Endothelial cell of umbilical vein (primary cell): ENCODE data around the gene ABTB2. TPM values are rescaled to one million over a fixed set of nuclear protein-coding genes. Genes with fewer than 3 reads are reported as not detected.

Experiments
- BruUV-seq: library from RNA; stranded (reverse); fragments of 400-500 nt; replicated peaks from 2 replicates; lab custom pipeline; 2021; lab: Mats Ljungman, UMichigan
- CTCF ChIA-PET: fragments of 300-600, 350-600 bp; sonication (Branson Sonifier 250); formaldehyde crosslinking; loops from one replicate; lab custom pipeline; 2021; ENCODE audit warnings: antibody characterized with exemption, inconsistent platforms; lab: Charles Lee
- POLR2A ChIA-PET: fragments of 300-600, 350-600 bp; sonication (Branson Sonifier 250); formaldehyde crosslinking; loops from one replicate; lab custom pipeline; 2021; ENCODE audit warnings: antibody characterized with exemption, inconsistent platforms; lab: Charles Lee
- DNase-seq: peaks from one replicate; pipeline ENCODE4 v3.0.0-alpha.2; 2011; ENCODE audit warnings: low read depth, low spot score
- FAIRE-seq: peaks from 2 replicates; lab custom pipeline; 2011; peaks lifted over from hg19 to GRCh38; lab: Jason Lieb, UNC
- H2AFZ ChIP-seq: 2 replicates; pipeline ENCODE4 v1.6.0; 2012; ENCODE audit warnings: low read depth, low read length, control low read depth, inconsistent platforms
- H3K27ac ChIP-seq: 2 replicates; pipeline ENCODE4 v1.5.1; 2011; ENCODE audit warnings: low read depth, mild to moderate bottlenecking, control low read depth, low read length, moderate library complexity; ENCODE audit not compliant: insufficient read depth
- H3K27me3 ChIP-seq, 2 experiments: 2 replicates each; pipeline versions ENCODE4 v1.6.0 to v1.6.1; 2011; ENCODE audit warnings: low read length in 2 of 2, mixed read lengths in 1 of 2; ENCODE audit not compliant: control insufficient read depth in 2 of 2, insufficient read depth in 2 of 2
- H3K36me3 ChIP-seq, 2 experiments: 2 replicates in 1 of 2; 3 replicates in 1 of 2; pipeline ENCODE4 v1.5.1; 2011; ENCODE audit warnings: low read length in 2 of 2, mild to moderate bottlenecking in 1 of 2, moderate library complexity in 1 of 2; ENCODE audit not compliant: control insufficient read depth in 2 of 2, insufficient read depth in 2 of 2; ENCODE audit errors: extremely low read depth in 1 of 2
- H3K4me1 ChIP-seq: 3 replicates; pipeline ENCODE4 v1.5.1; 2011; ENCODE audit warnings: mild to moderate bottlenecking, low read length; ENCODE audit not compliant: control insufficient read depth, insufficient read depth; ENCODE audit errors: extremely low read depth
- H3K4me2 ChIP-seq: 2 replicates; pipeline ENCODE4 v1.6.1; 2011; ENCODE audit warnings: low read length, control low read depth, mixed read lengths; ENCODE audit not compliant: insufficient read depth
- H3K4me3 ChIP-seq, 3 experiments: fragments of 200-600 bp in 1 of 3; sonication (generic), shearing (Covaris generic) in 1 of 3; replicated peaks in 1 of 3; 2 replicates each; pipeline ENCODE4 v1.5.1; 2011 to 2016; ENCODE audit warnings: control low read depth in 3 of 3, low read length in 3 of 3, mild to moderate bottlenecking in 2 of 3, inconsistent platforms in 1 of 3, low read depth in 1 of 3, moderate library complexity in 1 of 3; ENCODE audit not compliant: insufficient read depth in 1 of 3
- H3K79me2 ChIP-seq: 2 replicates; pipeline ENCODE4 v1.6.0; 2012; ENCODE audit warnings: low read length, inconsistent platforms; ENCODE audit not compliant: control insufficient read depth, insufficient read depth
- H3K9ac ChIP-seq: replicated peaks from 2 replicates; pipeline ENCODE3; 2011; ENCODE audit warnings: low read length, control low read depth; ENCODE audit not compliant: insufficient read depth; ENCODE audit errors: extremely low read depth
- H3K9me1 ChIP-seq: replicated peaks from 3 replicates; pipeline ENCODE4 v1.6.0; 2011; ENCODE audit warnings: mild to moderate bottlenecking, low read length; ENCODE audit not compliant: control insufficient read depth, insufficient read depth; ENCODE audit errors: extremely low read depth
- H3K9me3 ChIP-seq: replicated peaks from 2 replicates; pipeline ENCODE4 v1.5.1; 2012; ENCODE audit warnings: low read length, inconsistent platforms; ENCODE audit not compliant: control insufficient read depth, insufficient read depth
- H4K20me1 ChIP-seq: replicated peaks from 2 replicates; pipeline ENCODE3; 2011; ENCODE audit warnings: mild to moderate bottlenecking, low read length; ENCODE audit not compliant: control insufficient read depth, insufficient read depth; ENCODE audit errors: extremely low read depth
- CTCF ChIP-seq, 2 donors: IDR thresholded peaks; 1 replicate in 1 of 2; 2 replicates in 1 of 2; pipeline ENCODE4 v1.5.1; 2011; ENCODE audit warnings: low read length in 2 of 2, mild to moderate bottlenecking in 2 of 2, moderate library complexity in 2 of 2, control low read depth in 1 of 2, inconsistent platforms in 1 of 2, low read depth in 1 of 2; ENCODE audit not compliant: insufficient read depth in 1 of 2; ENCODE audit errors: extremely low read depth in 1 of 2
- EZH2 ChIP-seq: IDR thresholded peaks from 2 replicates; pipeline ENCODE4 v1.6.1; 2012; ENCODE audit warnings: borderline replicate concordance, low read depth, mild to moderate bottlenecking, moderate library complexity, low read length, inconsistent platforms; ENCODE audit not compliant: severe bottlenecking
- FOS ChIP-seq: IDR thresholded peaks from 2 replicates; pipeline ENCODE4 v1.6.1; 2011; ENCODE audit warnings: mild to moderate bottlenecking, low read length, moderate library complexity, borderline replicate concordance; ENCODE audit not compliant: insufficient read depth
- GATA2 ChIP-seq: IDR thresholded peaks from 2 replicates; pipeline ENCODE4 v1.7.0; 2011; ENCODE audit warnings: low read depth, mild to moderate bottlenecking, moderate library complexity, mixed read lengths, low read length; ENCODE audit not compliant: insufficient read length, insufficient read depth
- JUN ChIP-seq: IDR thresholded peaks from 2 replicates; pipeline ENCODE4 v1.6.1; 2011; ENCODE audit warnings: borderline replicate concordance, low read depth; ENCODE audit not compliant: insufficient read length, insufficient read depth
- MAX ChIP-seq: IDR thresholded peaks from 2 replicates; pipeline ENCODE4 v1.6.1; 2011; ENCODE audit not compliant: insufficient read depth, insufficient read length
- MYC ChIP-seq: IDR thresholded peaks from one replicate; pipeline ENCODE4 v1.6.1; 2011; ENCODE audit warnings: mild to moderate bottlenecking, low read depth, low read length
- POLR2A ChIP-seq: IDR thresholded peaks from 2 replicates; pipeline ENCODE4 v1.6.1; 2012; ENCODE audit warnings: low read depth, mild to moderate bottlenecking, control low read depth, low read length
- POLR2AphosphoS5 ChIP-seq: IDR thresholded peaks from 2 replicates; pipeline ENCODE4 v1.6.1; 2012; ENCODE audit warnings: low read depth, mild to moderate bottlenecking, control low read depth, low read length, moderate library complexity; ENCODE audit not compliant: insufficient read depth
- dilution Hi-C: fragments of 300-500 bp; cut with MboI; formaldehyde crosslinking; loops from one replicate; pipeline ENCODE4 v1.15.0; 2019; ENCODE audit warnings: low sequenced_read_pairs; ENCODE audit not compliant: extremely low pct_ligation_motif_present
- intact Hi-C: fragments of 100-400 bp; cut with micrococcal nuclease; formaldehyde crosslinking; loops from one replicate; pipeline ENCODE4 v1.10.0; 2022
- polyA plus RNA-seq, 4 experiments: library from polyadenylated mRNA; depleted of rRNA in 3 of 4; stranded (reverse) in 3 of 4; unstranded in 1 of 4; fragments of >200 nt; gene quantifications; 2 replicates each; pipeline versions ENCODE4 v1.2.1 to v1.2.3, GENCODE V29; 2011 to 2012; ENCODE audit warnings: missing spikeins in 1 of 4
- total RNA-seq: library from RNA; stranded (reverse); gene quantifications from 2 replicates; pipeline ENCODE4 v1.2.3, GENCODE V29; 2021

ABTB2 gene
- total and polyA plus RNA-seq, 2 donors (not counting 3 experiments of a cell fraction or from before 2014, with no cell fraction given): 0.11 to 0.14 TPM

- Histone ChIP-seq H3K9me1 (no peaks in the 10 kb centered on the region), H4K20me1 (no peaks in the 10 kb centered on the region), H3K27me3 (no peaks in the 10 kb centered on the region), H3K9ac (no peak overlapping the region), H3K36me3 (no peaks in the 10 kb centered on the region), H3K9me3 (no peaks in the 10 kb centered on the region), H3K4me1 (peaks cover 3% of the 10 kb centered on the region), H3K4me2 (no peak overlapping the region), H2AFZ (no peak overlapping the region), H3K4me3 (no peak overlapping the region), H3K79me2 (no peaks in the 10 kb centered on the region), H3K27ac (no peak overlapping the region)
- TF ChIP-seq CTCF (IDR thresholded peaks at IDR 0.05; ENCODE audit: extremely low read depth in 1 of 2, insufficient read depth in 1 of 2, low read depth in 1 of 2, low read length in 2 of 2): no peak
- no peak for TF ChIP-seq FOS
- no peak for TF ChIP-seq MAX
- no peak for TF ChIP-seq POLR2AphosphoS5
- TF ChIP-seq JUN: no peak
- TF ChIP-seq EZH2: no peak
- TF ChIP-seq MYC: no peak
- no peak for TF ChIP-seq GATA2
- TF ChIP-seq POLR2A: no peak
- FAIRE-seq (no peak), DNase-seq (no peak)
- intact Hi-C loops: no loop called here
- ChIA-PET POLR2A (no interaction called here), CTCF (interaction anchor here (0.6 to 1.2 kb wide), 3 partner anchors 9 to 182 kb away, joined by 3 read pairs; no protein-coding TSS in a partner anchor)
- dilution Hi-C loops: no loop called here
- BruUV-seq: no TSS peak
Observed at GRCh38 chr11:34169686-34170085, 188.1 kb downstream of the ABTB2 start.
